ENCODE results near the gene ARHGEF10L.

Gene ARHGEF10L

DNA sequence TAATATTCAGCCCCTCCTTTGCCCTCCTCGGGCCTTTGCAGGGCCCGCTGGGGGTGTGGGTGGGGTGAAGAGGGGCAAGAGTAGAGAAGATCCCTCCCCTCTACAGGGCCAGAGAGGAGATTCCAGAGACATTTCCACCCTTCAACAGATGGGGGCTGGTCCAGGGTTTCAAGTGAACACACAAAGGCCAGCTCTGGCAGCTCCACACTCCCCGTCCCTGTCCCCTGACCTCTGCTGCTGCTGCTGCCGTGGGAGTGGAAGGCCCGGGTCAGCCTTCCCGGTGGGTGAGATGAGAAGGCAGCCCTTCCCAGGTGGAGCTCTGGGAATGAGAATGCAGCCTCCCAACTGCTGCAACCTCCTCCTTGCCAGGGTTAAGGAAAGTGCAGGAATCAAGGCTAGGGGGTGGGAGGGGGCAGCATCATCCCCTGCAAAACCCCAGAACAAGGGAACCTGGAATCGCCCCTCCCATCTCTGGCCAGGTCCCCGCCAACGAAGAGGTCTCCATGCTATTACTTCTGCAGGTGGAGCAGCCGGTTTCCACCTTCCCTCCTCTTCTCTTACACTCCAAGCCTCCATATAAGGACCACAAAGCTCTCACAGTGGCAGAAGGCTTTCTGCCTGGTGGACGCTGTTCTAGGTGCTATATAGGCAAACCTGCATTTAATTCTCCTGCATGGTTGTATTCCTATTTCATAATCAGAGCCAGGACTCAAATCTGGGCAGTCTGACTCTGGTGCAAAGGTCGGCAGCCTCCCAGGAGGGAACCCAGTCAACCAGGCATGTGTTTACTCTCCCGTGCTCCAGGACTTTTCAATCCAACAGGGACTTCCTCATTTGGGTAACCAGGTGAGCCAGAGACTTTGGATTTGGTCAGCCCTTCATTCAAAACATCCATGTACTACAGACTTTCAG, 22.9 kb upstream of the ARHGEF10L start:
- no peak for DNase-seq

GRCh38 chr1:17520041-17520440, 19.5 kb upstream of the ARHGEF10L start:
- Histone ChIP-seq H3K4me1 (peaks cover 0 to 15% (median 5%) of the 10 kb centered on the region in 4 donors), H3K27ac (no peak overlapping the region), H3K4me3 (no peak overlapping the region), H3K9me3 (no peaks in the 10 kb centered on the region), H3K27me3 (no peaks in the 10 kb centered on the region), H3K36me3 (no peaks in the 10 kb centered on the region)
- TF ChIP-seq, protein P1, sequence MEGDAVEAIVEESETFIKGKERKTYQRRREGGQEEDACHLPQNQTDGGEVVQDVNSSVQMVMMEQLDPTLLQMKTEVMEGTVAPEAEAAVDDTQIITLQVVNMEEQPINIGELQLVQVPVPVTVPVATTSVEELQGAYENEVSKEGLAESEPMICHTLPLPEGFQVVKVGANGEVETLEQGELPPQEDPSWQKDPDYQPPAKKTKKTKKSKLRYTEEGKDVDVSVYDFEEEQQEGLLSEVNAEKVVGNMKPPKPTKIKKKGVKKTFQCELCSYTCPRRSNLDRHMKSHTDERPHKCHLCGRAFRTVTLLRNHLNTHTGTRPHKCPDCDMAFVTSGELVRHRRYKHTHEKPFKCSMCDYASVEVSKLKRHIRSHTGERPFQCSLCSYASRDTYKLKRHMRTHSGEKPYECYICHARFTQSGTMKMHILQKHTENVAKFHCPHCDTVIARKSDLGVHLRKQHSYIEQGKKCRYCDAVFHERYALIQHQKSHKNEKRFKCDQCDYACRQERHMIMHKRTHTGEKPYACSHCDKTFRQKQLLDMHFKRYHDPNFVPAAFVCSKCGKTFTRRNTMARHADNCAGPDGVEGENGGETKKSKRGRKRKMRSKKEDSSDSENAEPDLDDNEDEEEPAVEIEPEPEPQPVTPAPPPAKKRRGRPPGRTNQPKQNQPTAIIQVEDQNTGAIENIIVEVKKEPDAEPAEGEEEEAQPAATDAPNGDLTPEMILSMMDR (IDR thresholded peaks at IDR 0.05), result no peak
- intact Hi-C loops (cut with DNase I; ENCODE audit: low total_unique reads), result no loop called here
- no peak for DNase-seq

More for the DNA sequence above, 22.9 kb upstream of the ARHGEF10L start:
- no peaks in the 10 kb centered on the region for H3K36me3 ChIP-seq
- H3K27ac ChIP-seq, result no peak overlapping the region
- H3K4me1 ChIP-seq, result peaks cover 0 to 12% (median 5%) of the 10 kb centered on the region in 4 donors
- H3K4me3 ChIP-seq, result no peak overlapping the region
- no peaks in the 10 kb centered on the region for H3K27me3 ChIP-seq
- intact Hi-C loops (cut with DNase I; ENCODE audit: low total_unique reads), result no loop called here
- TF ChIP-seq, protein P1 (IDR thresholded peaks at IDR 0.05), result no peak
- H3K9me3 ChIP-seq, result no peaks in the 10 kb centered on the region

GRCh38 chr1:17520473-17521319, 18.8 kb upstream of the ARHGEF10L start:
- Histone ChIP-seq H3K4me1 (peaks cover 0 to 21% (median 5%) of the 10 kb centered on the region in 4 donors), H3K9me3 (no peaks in the 10 kb centered on the region), H3K27me3 (no peaks in the 10 kb centered on the region), H3K27ac (no peak overlapping the region), H3K36me3 (no peaks in the 10 kb centered on the region), H3K4me3 (no peak overlapping the region)
- TF ChIP-seq, protein P1 (IDR thresholded peaks at IDR 0.05), result no peak
- intact Hi-C loops (cut with DNase I; ENCODE audit: low total_unique reads), result no loop called here
- no peak for DNase-seq

- intact Hi-C loops (cut with DNase I; ENCODE audit: low total_unique reads), result no loop called here
- no peak overlapping the region for H3K4me3 ChIP-seq
- H3K27ac ChIP-seq, result no peak overlapping the region
- H3K36me3 ChIP-seq, result no peaks in the 10 kb centered on the region
- no peak for DNase-seq
- peaks cover 0 to 25% (median 12%) of the 10 kb centered on the region in 4 donors for H3K4me1 ChIP-seq
- no peaks in the 10 kb centered on the region for H3K27me3 ChIP-seq
- TF ChIP-seq, protein P1 (IDR thresholded peaks at IDR 0.05), result no peak
- no peaks in the 10 kb centered on the region for H3K9me3 ChIP-seq
Measured at GRCh38 chr1:17521946-17522612, 17.4 kb upstream of the ARHGEF10L start.

- Histone ChIP-seq H3K4me1 (peaks cover 0 to 33% (median 25%) of the 10 kb centered on the region in 4 donors), H3K4me3 (no peak overlapping the region), H3K27ac (no peak overlapping the region), H3K27me3 (no peaks in the 10 kb centered on the region), H3K36me3 (no peaks in the 10 kb centered on the region), H3K9me3 (no peaks in the 10 kb centered on the region)
- DNase-seq, result no peak
- intact Hi-C loops (cut with DNase I; ENCODE audit: low total_unique reads), result no loop called here
- TF ChIP-seq, protein P1 (IDR thresholded peaks at IDR 0.05), result no peak
Measured at GRCh38 chr1:17523321-17524041, 16.0 kb upstream of the ARHGEF10L start.
